ENCODE results near the gene TAF5L.
A peak's percentile ranks its signal among the peaks of the same experiment; 100 is the strongest.
"Not testable (repeated sequence)": the region's sequence is repeated elsewhere in the genome, so short reads cannot be mapped to it uniquely, and the experiment has no call there.

TAF5L gene

GRCh38 chr1:229641306-229641705 lies 15.4 kb upstream of the TAF5L start:
- DNase-seq, result no peak

- no peak for DNase-seq
Observed at GRCh38 chr1:229640455-229640854, 14.5 kb upstream of the TAF5L start.

- DNase-seq, result no peak
Observed at GRCh38 chr1:229637746-229638145, 11.8 kb upstream of the TAF5L start.

- DNase-seq, result no peak
Observed at GRCh38 chr1:229636042-229636441, 10.1 kb upstream of the TAF5L start.

- no peak for DNase-seq
Observed at GRCh38 chr1:229631966-229632365, 6.0 kb upstream of the TAF5L start.

GRCh38 chr1:229631148-229631547 lies 5.2 kb upstream of the TAF5L start:
- DNase-seq, result no peak

- DNase-seq, result no peak
Observed at GRCh38 chr1:229629261-229629660, 3.3 kb upstream of the TAF5L start.

- no peak for DNase-seq
Observed at GRCh38 chr1:229627003-229627402, 1.1 kb upstream of the TAF5L start.

GRCh38 chr1:229625071-229625914 lies 629 bp downstream of the TAF5L start:
- DNase-seq, result peak; percentile 70

GRCh38 chr1:229624521-229625070 lies 1.3 kb downstream of the TAF5L start:
- DNase-seq, result no peak

GRCh38 chr1:229623838-229624237 lies 2.1 kb downstream of the TAF5L start:
- DNase-seq, result no peak

- DNase-seq, result no peak
Observed at GRCh38 chr1:229623225-229623624, 2.7 kb downstream of the TAF5L start.

- not testable (repeated sequence) for DNase-seq
Observed at GRCh38 chr1:229622641-229623120, 3.2 kb downstream of the TAF5L start.

GRCh38 chr1:229621663-229622062 lies 4.3 kb downstream of the TAF5L start:
- no peak for DNase-seq

GRCh38 chr1:229620876-229621275 lies 5.0 kb downstream of the TAF5L start:
- no peak for DNase-seq

- no peak for DNase-seq
Observed at GRCh38 chr1:229619614-229620013, 6.3 kb downstream of the TAF5L start.

GRCh38 chr1:229619002-229619401 lies 6.9 kb downstream of the TAF5L start:
- DNase-seq, result no peak

GRCh38 chr1:229617351-229618100 lies 8.4 kb downstream of the TAF5L start:
- no peak for DNase-seq

GRCh38 chr1:229614701-229615100 lies 11.2 kb downstream of the TAF5L start:
- no peak for DNase-seq

- DNase-seq, result no peak
Observed at GRCh38 chr1:229613938-229614337, 12.0 kb downstream of the TAF5L start.

- DNase-seq, result no peak
Observed at GRCh38 chr1:229608590-229608989, 17.3 kb downstream of the TAF5L start.

- no peak for DNase-seq
Observed at GRCh38 chr1:229607370-229607769, 18.6 kb downstream of the TAF5L start.

GRCh38 chr1:229603371-229604005 lies 22.4 kb downstream of the TAF5L start:
- DNase-seq, result no peak

Measured in eye (tissue), 1 donor.